Calu3 (cell line): ENCODE measurements around the gene TP63. TPM values are rescaled to one million over a fixed set of nuclear protein-coding genes. Genes with fewer than 3 reads are reported as not detected.

Source experiments
- BruUV-seq: library from RNA; stranded (reverse); fragments of 400-500 nt; replicated peaks from 2 replicates; lab custom pipeline; 2021; lab: Mats Ljungman, UMichigan
- CTCF ChIA-PET: fragments of 300-600 bp; sonication (Branson Sonifier 250); formaldehyde crosslinking; loops from one replicate; lab custom pipeline; 2022; ENCODE audit warnings: antibody characterized with exemption; lab: Charles Lee
- DNase-seq: peaks from one replicate; pipeline ENCODE4 v3.0.0; 2022
- H3K27ac Mint-ChIP-seq: one replicate; pipeline ENCODE4 v1.8.0; 2022; ENCODE audit warnings: mixed read lengths; ENCODE audit not compliant: unreplicated experiment
- H3K27me3 Mint-ChIP-seq: one replicate; pipeline ENCODE4 v1.8.0; 2022; ENCODE audit warnings: mixed read lengths; ENCODE audit not compliant: unreplicated experiment
- H3K36me3 Mint-ChIP-seq: one replicate; pipeline ENCODE4 v1.8.0; 2022; ENCODE audit warnings: mild to moderate bottlenecking, moderate library complexity, mixed read lengths; ENCODE audit not compliant: insufficient read depth, unreplicated experiment
- H3K4me1 Mint-ChIP-seq: one replicate; pipeline ENCODE4 v1.8.0; 2022; ENCODE audit warnings: mild to moderate bottlenecking, low read depth, mixed read lengths; ENCODE audit not compliant: unreplicated experiment
- H3K4me3 Mint-ChIP-seq: one replicate; pipeline ENCODE4 v1.8.0; 2022; ENCODE audit warnings: mild to moderate bottlenecking, low read depth, moderate library complexity, mixed read lengths; ENCODE audit not compliant: unreplicated experiment
- H3K9me3 Mint-ChIP-seq: one replicate; pipeline ENCODE4 v1.8.0; 2022; ENCODE audit warnings: low read depth, mixed read lengths; ENCODE audit not compliant: unreplicated experiment
- intact Hi-C: fragments of 100-400 bp; cut with micrococcal nuclease; formaldehyde crosslinking; loops from one replicate; pipeline ENCODE4 v1.10.0; 2022; ENCODE audit not compliant: unreplicated experiment
- total RNA-seq: library from RNA; stranded (reverse); gene quantifications from 2 replicates; pipeline ENCODE4 v1.2.3, GENCODE V29; 2022
- TF ChIP-seq, protein P1 (sequence below): fragments of 200-600 bp; IDR thresholded peaks from one replicate; pipeline ENCODE4 v1.8.0; 2022; ENCODE audit warnings: antibody characterized with exemption; ENCODE audit not compliant: unreplicated experiment

The TP63 gene
- total RNA-seq, 1 experiment from 2014 or later, result not detected

DNA sequence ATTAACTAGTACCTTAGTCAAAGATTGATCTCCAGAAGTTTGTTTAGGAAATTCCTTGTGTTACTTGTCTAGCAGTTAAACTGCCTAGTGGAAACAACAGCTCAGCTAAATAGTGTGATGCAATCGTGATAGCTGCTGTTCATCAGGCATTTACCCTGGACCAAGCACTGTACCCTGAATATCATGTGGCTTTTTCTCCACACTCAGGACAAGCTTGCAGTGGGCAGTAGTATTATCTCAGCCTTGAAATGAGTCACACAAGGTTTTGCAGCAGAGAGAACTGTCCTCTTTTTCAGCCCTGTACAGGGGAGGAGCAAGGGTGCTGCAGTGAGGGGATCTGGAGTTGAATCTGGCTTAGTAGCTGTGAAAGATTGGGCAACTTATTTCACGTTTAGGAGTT, 208.4 kb downstream of the TP63 start:
- Mint-ChIP-seq H3K27me3 (no peaks in the 10 kb centered on the region), H3K27ac (peak overlapping the region; percentile 40), H3K36me3 (peaks cover 5% of the 10 kb centered on the region), H3K4me3 (no peak overlapping the region), H3K4me1 (peaks cover 37% of the 10 kb centered on the region), H3K9me3 (no peaks in the 10 kb centered on the region)
- TF ChIP-seq, protein P1, sequence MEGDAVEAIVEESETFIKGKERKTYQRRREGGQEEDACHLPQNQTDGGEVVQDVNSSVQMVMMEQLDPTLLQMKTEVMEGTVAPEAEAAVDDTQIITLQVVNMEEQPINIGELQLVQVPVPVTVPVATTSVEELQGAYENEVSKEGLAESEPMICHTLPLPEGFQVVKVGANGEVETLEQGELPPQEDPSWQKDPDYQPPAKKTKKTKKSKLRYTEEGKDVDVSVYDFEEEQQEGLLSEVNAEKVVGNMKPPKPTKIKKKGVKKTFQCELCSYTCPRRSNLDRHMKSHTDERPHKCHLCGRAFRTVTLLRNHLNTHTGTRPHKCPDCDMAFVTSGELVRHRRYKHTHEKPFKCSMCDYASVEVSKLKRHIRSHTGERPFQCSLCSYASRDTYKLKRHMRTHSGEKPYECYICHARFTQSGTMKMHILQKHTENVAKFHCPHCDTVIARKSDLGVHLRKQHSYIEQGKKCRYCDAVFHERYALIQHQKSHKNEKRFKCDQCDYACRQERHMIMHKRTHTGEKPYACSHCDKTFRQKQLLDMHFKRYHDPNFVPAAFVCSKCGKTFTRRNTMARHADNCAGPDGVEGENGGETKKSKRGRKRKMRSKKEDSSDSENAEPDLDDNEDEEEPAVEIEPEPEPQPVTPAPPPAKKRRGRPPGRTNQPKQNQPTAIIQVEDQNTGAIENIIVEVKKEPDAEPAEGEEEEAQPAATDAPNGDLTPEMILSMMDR, result no peak
- CTCF ChIA-PET, result interaction anchor here (0.8 to 1.1 kb wide), 5 partner anchors 15 to 109 kb away, joined by 3 to 5 read pairs (median 3); no protein-coding TSS in a partner anchor
- peak; percentile 28 for DNase-seq
- BruUV-seq, result no TSS peak
- intact Hi-C loops, result no loop called here

DNA sequence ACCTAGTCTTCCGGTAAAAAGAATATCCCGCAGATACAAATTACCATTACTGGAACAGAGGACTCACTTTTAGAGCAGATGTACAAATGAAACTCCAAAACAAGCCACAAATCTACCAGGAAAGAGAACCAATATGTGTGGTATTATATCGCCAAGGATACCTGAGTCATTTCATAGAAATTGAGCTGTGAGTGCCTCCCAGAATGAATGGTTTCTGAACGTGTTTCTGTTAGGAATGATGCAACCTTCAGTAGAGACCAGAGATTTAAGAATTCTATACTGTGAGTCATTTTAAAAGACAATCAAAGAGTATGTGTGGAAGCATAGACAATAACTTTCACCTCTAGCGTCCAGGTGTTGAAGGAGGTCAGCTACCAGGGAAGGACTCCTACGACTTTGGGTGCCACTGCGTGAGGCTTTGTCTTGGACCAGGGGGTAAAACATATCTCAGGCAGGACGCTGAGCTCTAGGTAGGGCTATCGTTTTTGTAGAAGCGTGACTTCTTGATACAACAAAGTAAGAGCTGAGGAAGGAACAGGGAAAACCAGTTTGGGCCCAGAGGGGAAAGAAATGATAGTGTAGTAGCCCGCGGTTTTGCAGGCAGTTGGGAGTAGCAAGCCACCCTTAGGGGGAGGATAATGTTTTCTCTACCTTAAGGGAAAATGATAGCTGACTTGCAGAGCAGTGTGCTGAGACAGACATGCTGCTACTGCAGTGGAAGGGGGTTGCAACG, 210.4 kb downstream of the TP63 start:
- CTCF ChIA-PET, result interaction anchor here (0.6 to 1.5 kb wide), 12 partner anchors 15 to 574 kb away, joined by 3 to 7 read pairs (median 4); no protein-coding TSS in a partner anchor

DNA sequence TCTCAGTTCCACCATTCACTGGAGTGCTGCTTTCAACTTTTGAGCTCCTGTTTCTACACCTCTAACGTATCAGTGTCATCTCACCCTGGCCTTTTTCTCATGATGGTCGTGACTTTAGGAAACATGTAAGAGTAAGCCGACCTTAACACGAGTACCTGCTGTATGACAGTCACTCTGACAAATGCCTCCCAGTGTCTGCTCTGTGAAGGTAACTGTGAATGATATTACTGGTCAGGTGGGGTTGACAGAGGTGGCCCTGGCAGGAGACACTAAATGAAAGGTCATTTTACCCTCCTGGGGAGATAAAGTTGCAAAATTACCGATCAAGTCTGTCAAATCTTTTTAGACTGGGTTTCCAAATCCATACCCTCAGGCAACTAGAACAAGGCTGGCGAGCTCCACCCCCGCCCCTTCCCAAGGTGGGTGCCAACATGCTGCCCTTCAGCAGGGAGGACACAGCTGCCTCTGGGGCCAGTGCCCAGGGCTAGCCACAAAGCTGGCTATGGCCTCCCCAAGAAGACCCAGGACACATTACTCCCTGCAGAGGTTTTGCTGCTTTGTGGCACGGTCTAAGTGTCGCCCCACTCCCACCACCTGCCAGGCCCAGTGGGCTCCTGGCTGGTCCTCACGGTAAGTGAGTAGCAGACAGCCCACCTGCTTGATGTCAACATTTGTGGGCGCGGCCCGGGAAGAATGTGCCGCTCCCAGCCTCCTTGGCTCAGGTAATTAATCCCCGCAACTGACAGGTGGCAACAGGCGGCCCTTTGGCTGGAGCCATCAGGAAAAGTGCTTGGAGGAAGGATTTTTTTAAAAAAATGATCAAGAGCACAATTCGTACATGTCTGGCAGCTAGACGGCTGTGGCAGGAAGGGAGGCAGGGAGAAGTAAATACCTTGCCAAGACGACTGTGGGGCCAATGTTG, 211.8 kb downstream of the TP63 start:
- TF ChIP-seq, protein P1, result no peak
- no TSS peak for BruUV-seq
- Mint-ChIP-seq H3K9me3 (no peaks in the 10 kb centered on the region), H3K27me3 (no peaks in the 10 kb centered on the region), H3K4me1 (peaks cover 37% of the 10 kb centered on the region), H3K27ac (peak overlapping the region; percentile 92), H3K4me3 (no peak overlapping the region), H3K36me3 (peaks cover 5% of the 10 kb centered on the region)
- intact Hi-C loops, result loop anchor here (1.0 kb wide), 1 partner anchor 101 kb away; no protein-coding TSS in a partner anchor
- DNase-seq, result peak; percentile 60
- CTCF ChIA-PET, result interaction anchor here (1.0 kb wide), 2 partner anchors 14 to 101 kb away, joined by 3 read pairs; no protein-coding TSS in a partner anchor

More for the DNA sequence above, 210.4 kb downstream of the TP63 start:
- Mint-ChIP-seq H3K36me3 (peaks cover 5% of the 10 kb centered on the region), H3K9me3 (no peaks in the 10 kb centered on the region), H3K4me1 (peaks cover 37% of the 10 kb centered on the region), H3K27ac (peak overlapping the region; percentile 92), H3K27me3 (no peaks in the 10 kb centered on the region), H3K4me3 (peak overlapping the region; percentile 18)
- no TSS peak for BruUV-seq
- peak; percentile 68 for DNase-seq
- intact Hi-C loops, result loop anchor here (1.0 kb wide), 1 partner anchor 103 kb away; no protein-coding TSS in a partner anchor
- TF ChIP-seq, protein P1, result no peak

DNA sequence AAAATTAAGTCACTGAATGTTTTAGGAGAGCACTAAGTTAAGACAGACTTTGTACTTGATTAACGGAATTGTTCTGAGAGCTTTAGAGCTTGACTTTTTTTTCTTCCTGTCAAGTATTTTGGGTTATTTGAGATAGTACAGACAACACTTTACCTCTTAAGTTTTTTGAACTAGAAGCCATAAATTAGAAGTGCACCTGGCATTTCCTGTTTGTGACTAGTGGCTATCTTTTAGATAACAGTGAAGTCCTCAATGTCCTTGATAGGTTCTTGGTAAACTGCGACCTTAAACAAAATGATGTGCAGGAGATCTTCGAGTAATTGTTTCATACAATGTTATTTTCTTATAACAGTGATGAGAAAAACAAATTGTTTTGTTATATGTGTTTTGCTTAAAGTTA, 213.9 kb downstream of the TP63 start:
- intact Hi-C loops, result no loop called here
- CTCF ChIA-PET, result no interaction called here
- no peak for DNase-seq
- H3K27me3 Mint-ChIP-seq, result no peaks in the 10 kb centered on the region
- H3K36me3 Mint-ChIP-seq, result peaks cover 5% of the 10 kb centered on the region
- TF ChIP-seq, protein P1, result no peak
- no peak overlapping the region for H3K27ac Mint-ChIP-seq
- H3K9me3 Mint-ChIP-seq, result no peaks in the 10 kb centered on the region
- H3K4me3 Mint-ChIP-seq, result no peak overlapping the region
- no TSS peak for BruUV-seq
- peaks cover 28% of the 10 kb centered on the region for H3K4me1 Mint-ChIP-seq
